HG02852 (cell line): ENCODE data around the gene OCRL.

Experiments used
- ATAC-seq: cut with Tn5 transposase; IDR thresholded peaks from one replicate; pipeline ENCODE4 v1.9.1; 2021; ENCODE audit warnings: mild to moderate bottlenecking, moderate library complexity; ENCODE audit not compliant: unreplicated experiment

OCRL gene

GRCh38 chrX:129581904-129582303 is 41.8 kb downstream of the OCRL start:
- ATAC-seq, result no peak

GRCh38 chrX:129585167-129585566 is 45.1 kb downstream of the OCRL start:
- no peak for ATAC-seq

DNA sequence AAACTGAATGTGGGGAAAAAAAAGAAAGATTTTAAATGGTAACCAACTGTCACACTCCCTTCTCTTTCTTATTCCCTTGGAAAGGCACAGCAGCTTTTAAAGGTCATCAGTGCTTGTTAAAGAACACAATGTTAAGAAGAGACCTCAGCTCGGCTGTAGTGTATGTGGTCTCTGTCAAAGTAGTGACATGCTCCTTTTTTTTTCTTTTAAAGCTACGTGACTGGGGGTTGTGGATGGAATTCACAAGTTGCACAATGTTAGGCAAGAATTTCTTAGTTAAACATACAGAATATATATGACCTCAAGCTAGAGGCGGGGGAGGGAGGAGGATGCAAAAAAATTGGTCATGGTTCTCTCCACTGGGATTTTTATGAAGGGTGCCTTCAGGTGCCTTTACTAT is 45.6 kb downstream of the OCRL start:
- ATAC-seq, result no peak

DNA sequence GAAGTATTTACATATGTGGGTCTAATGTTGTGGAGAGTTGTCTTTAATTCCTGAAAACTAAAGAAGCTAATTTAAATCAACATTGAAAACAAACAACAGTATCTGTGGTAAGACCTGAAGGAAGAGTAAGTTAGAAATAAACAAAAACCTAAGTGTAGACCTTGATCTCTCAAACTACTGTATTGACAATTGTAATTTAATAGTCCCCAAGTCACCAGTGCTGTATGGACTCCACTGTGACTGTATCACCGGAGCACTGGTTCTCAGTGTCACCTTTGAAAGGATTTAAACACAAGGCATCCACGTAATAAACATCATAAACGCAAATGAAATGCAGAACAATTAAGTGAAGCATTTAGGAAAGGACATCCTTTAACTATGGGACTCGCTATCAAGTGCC is 46.4 kb downstream of the OCRL start:
- no peak for ATAC-seq

DNA sequence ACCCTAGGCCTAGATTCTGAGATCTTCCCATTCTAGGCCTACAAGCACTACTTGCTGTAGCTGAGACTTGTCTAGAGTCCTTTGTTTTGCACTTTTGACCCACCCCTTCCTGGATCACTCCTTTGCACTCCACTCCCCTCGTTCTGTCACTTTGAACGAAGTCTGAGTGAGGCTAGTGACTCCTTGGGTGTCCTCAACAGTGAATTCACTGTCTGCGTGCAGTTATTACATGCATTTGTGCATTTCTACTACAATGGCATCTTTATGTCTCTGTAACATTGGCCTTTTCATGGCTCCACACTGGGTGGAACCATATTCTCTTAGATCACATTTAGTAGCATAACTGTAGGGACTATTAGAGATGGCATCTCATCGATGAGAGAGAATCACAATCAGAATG is 50.5 kb downstream of the OCRL start:
- no peak for ATAC-seq

DNA sequence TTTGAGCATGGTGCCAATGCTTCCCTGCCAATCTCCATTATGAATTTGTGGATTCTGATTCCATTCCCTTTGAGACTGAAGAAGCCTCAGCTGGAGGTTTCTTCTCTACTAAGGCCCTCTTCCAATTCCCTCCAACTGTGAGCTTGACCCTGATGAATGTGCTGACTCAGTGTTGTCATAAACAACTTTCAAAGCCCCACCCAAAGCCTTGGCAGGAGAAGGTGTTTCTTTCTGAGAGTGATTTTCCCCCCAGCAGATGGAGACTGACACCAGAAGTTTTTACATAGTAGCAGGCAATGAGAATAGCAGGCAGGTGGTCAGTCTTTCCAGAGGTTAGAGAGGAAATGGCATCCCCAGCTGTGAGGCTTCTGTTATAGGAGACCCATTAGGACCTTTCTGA is 53.1 kb downstream of the OCRL start:
- no peak for ATAC-seq

GRCh38 chrX:129594781-129595180 is 54.7 kb downstream of the OCRL start:
- ATAC-seq, result no peak

DNA sequence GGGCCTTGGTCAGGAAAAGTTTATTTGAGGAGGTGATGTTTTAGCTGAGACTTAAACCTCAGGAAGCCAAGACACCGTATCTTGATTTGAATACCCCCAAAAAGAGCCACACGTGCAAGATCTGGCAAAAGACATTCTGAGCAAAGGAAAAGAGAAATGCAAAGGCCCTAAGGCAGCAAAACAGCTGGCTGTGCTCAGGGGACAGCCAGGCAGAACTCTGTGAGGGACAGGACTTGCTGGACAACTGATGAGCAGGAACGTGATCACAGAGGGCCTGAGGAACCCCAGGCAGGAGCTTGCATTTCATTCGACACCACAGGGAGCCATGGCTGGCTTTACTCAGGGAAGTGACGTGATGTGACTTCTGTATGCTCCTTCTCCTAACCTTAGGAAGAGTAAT is 56.0 kb downstream of the OCRL start:
- no peak for ATAC-seq

GRCh38 chrX:129597905-129598304 is 57.8 kb downstream of the OCRL start:
- ATAC-seq, result no peak

GRCh38 chrX:129599499-129599898 is 59.4 kb downstream of the OCRL start:
- no peak for ATAC-seq

GRCh38 chrX:129599996-129600395 is 59.9 kb downstream of the OCRL start:
- ATAC-seq, result no peak

- no peak for ATAC-seq
Observed at GRCh38 chrX:129600981-129601424, 60.9 kb downstream of the OCRL start.

DNA sequence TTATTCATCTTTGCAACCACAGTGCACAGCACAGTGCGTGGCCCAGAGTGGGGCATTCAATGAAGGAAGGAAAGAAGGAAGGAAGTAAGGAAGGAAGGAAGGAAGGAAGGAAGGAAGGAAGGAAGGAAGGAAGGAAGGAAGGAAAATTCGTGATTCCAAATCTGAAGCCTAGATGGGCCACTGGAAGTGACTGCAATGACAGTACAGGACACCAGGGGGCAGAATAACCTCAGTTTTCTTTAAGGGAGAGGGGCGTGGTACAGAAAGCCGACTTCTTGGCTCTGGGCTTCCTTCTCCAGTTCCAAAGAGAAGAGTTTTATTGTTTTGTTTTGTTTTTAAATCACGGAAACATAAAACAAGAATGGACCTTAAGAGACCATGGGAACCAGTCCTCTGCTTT is 66.9 kb downstream of the OCRL start:
- no peak for ATAC-seq

- no peak for ATAC-seq
Observed at GRCh38 chrX:129608496-129608895, 68.4 kb downstream of the OCRL start.

GRCh38 chrX:129609395-129609794 is 69.3 kb downstream of the OCRL start:
- ATAC-seq, result no peak

GRCh38 chrX:129612396-129612795 is 72.3 kb downstream of the OCRL start:
- ATAC-seq, result no peak

- no peak for ATAC-seq
Observed at GRCh38 chrX:129613596-129613995, 73.5 kb downstream of the OCRL start.

DNA sequence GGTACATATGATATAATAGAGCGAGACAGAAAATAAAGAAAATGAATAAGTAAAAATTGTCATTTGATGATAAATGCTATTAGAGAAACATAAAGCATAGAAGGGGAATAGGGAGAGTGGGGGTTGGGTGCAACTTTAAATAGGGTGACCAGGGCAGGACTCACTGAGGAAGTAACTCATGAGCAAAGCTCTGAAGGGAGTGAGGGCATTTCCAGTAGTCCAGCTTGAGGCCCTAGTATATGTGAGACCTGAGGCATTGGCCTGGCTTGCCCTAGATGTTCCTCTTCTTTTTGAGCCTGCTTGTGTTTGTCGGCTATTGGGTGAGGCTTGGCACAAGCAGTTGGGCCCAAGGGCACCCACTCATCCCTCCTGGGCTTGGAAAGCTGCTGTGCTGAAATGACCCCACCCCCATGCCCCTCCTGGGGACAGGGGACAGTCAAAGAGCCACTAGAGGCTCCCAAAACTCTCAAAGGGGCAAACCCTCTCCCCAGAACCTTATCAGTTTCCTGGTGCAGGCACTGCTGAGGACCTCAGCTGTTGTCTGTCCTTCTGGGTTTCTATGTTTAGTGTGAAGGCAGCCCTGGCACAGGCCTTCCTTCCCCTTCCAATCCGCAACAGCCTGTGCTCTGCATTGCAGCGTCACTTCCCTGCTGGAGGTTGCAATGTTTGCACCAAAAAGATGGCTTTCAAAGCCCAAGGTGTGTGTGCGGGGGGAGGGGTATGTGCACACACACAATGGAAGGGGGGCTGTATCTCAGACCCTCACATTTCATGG is 74.6 kb downstream of the OCRL start:
- ATAC-seq, result no peak

DNA sequence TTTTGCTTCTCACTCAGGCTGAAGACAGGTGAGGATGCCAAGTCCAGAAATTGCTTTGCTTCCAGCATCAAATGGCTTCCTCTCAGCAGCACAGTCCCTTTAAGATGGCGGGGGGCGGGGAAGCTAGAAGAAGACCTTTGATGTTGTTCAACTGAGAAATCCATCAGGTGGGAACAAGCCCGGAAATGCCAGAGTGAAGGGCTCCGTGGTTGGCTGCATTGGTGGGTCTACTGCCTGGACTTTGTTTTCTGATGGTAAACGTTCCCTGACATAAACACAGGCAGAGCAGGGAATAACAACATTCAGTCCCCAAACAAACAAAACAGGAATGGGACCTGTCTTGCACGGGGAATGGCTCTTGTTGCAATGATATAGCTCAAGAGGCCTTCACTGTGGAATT is 77.4 kb downstream of the OCRL start:
- no peak for ATAC-seq

- no peak for ATAC-seq
Observed at GRCh38 chrX:129618997-129619396, 78.9 kb downstream of the OCRL start.

DNA sequence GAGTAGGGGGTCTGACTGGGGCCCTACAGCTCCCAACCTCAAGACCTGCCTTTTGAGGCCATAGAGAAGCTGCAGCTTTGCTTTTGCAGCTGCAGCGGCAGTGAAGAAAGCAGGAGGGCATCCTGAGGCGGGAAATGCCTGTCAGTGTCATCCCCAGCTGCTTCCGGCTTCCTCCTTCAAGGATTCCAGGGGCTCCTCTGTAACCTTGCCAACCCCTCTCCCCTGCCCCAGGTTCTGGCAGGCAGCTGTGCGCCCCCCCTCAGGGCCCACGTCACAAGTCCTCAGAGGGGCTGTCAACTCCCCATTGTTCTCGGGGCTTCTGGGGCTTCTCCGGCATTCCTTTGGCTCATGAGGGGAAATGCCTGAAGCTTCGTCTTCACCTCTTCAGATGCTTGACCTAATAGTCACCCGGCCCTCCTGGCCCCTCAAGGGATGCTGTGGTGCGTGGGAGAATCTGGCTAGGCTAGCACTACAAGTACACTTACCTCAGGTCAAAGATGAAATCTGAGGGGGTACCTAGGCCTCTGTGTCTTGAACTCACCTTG is 82.8 kb downstream of the OCRL start:
- no peak for ATAC-seq

GRCh38 chrX:129626026-129626425 is 86.0 kb downstream of the OCRL start:
- ATAC-seq, result no peak

- ATAC-seq, result no peak
Observed at GRCh38 chrX:129629837-129630236, 89.8 kb downstream of the OCRL start.
